Stimulated activated naive CD8-positive, alpha-beta T cell treated with anti-CD3 and anti-CD28 coated beads, Interleukin-15, Interleukin-2, amounts not matched to agents 100 U/mL and 50 U/mL, for 24 hours (primary cell): ENCODE data around the gene NBPF1.
"Not testable (repeated sequence)": the region's sequence is repeated elsewhere in the genome, so short reads cannot be mapped to it uniquely, and the experiment has no call there.

Experiments
- ATAC-seq: fragments of 150-1000 bp; cut with Tn5 transposase; one replicate; pipeline ENCODE4 v1.10.0; 2021
- DNase-seq: peaks from one replicate; pipeline ENCODE4 v3.0.0; 2021

NBPF1 gene

GRCh38 chr1:16613185-16614147, at the start of gene NBPF1:
TSS of gene NBPF1 (minus strand) at chr1:16613564.
- ATAC-seq (peak; percentile 99), DNase-seq (peak; percentile 99)

GRCh38 chr1:16658234-16658633, 44.9 kb upstream of the NBPF1 start:
- DNase-seq, ATAC-seq: not testable (repeated sequence)

DNA sequence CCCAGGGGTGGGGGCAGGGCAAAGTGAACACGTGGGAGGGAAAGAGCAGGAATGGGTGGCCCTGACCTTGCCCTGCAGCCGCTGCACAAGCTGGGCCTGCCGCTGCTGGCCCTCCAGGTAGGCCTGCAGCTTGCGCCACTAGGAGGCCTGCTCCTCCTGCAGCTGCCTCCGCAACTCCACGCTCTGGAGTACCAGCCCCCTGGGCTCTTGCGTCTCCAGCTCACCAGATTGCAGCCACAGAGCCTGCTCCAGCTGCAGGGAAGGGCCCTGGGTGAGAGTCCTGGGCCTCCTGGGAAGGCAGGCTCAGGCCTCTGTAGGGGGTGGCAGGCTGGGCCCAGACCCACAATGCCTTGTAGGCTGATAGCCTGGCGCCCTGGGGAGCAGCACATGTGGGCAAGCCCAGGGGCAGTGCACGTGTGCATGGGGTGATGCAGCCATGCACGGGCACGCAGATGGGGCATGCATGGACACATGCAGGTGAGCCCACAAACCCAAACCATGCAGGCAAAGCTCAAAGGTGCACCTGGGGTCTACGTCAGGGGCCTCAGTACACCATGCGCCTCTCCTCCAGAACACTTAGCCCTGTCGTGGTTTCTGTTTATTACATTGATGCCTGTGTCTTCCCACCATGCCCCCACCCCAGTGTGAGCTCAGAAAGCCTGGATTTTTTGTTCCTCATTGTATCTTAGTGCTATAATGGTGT, 43.8 kb upstream of the NBPF1 start:
- not testable (repeated sequence) for ATAC-seq, DNase-seq

DNA sequence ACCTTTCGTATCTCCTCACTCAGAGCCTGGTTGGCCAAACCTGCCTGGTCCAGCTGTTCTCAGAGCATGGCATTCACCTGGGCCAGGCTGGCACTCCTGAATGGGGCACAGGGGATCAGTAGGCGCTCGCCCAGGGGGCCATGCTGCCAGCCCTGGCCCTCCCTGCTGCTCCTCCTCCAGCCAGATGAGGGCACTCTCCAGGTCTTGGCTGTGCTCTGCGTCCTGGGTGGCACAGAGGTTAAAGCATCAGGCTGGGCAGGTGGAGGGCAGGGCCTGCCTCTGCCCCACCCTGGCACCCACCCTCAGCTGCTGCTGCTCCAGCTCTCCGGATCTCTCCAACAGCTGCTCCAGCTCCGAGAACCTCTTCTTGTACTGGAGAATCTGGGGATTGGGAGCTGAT, 43.2 kb upstream of the NBPF1 start:
- ATAC-seq = peak; percentile 85
- not testable (repeated sequence) for DNase-seq

GRCh38 chr1:16651560-16651959, 38.2 kb upstream of the NBPF1 start:
- not testable (repeated sequence) for ATAC-seq, DNase-seq

DNA sequence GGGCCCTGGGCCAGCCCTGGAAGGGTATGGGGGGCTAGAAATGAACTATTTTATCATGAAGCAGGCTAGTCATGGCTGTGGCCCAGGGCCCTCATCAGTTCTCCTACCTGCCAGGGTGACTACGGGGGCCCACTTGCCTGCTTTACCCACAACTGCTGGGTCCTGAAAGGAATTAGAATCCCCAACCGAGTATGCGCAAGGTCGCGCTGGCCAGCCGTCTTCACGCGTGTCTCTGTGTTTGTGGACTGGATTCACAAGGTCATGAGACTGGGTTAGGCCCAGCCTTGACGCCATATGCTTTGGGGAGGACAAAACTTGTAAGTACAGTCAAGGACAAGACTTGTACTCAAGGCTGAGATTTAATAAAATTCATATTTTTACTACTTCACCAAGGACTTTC, 36.6 kb upstream of the NBPF1 start:
- ATAC-seq = not testable (repeated sequence)
- DNase-seq = peak; percentile 3

DNA sequence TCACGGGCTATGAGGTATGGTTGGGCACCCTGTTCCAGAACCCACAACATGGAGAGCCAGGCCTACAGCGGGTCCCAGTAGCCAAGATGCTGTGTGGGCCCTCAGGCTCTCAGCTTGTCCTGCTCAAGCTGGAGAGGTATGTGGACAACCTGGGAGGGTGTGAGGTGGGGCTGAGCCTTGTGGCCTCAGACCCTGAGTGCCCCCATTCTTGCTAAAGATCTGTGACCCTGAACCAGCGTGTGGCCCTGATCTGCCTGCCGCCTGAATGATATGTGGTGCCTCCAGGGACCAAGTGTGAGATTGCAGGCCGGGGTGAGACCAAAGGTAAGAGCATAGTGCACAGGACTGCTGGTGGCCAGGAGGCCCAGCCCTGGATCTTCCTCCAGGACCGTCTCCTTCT, 36.0 kb upstream of the NBPF1 start:
- not testable (repeated sequence) for ATAC-seq

GRCh38 chr1:16648756-16649155, 35.4 kb upstream of the NBPF1 start:
- not testable (repeated sequence) for ATAC-seq, DNase-seq

More for the DNA sequence above, 36.0 kb upstream of the NBPF1 start:
- peak; percentile 1 for DNase-seq

- ATAC-seq, DNase-seq: not testable (repeated sequence)
Measured at GRCh38 chr1:16648250-16648649, 34.9 kb upstream of the NBPF1 start.

DNA sequence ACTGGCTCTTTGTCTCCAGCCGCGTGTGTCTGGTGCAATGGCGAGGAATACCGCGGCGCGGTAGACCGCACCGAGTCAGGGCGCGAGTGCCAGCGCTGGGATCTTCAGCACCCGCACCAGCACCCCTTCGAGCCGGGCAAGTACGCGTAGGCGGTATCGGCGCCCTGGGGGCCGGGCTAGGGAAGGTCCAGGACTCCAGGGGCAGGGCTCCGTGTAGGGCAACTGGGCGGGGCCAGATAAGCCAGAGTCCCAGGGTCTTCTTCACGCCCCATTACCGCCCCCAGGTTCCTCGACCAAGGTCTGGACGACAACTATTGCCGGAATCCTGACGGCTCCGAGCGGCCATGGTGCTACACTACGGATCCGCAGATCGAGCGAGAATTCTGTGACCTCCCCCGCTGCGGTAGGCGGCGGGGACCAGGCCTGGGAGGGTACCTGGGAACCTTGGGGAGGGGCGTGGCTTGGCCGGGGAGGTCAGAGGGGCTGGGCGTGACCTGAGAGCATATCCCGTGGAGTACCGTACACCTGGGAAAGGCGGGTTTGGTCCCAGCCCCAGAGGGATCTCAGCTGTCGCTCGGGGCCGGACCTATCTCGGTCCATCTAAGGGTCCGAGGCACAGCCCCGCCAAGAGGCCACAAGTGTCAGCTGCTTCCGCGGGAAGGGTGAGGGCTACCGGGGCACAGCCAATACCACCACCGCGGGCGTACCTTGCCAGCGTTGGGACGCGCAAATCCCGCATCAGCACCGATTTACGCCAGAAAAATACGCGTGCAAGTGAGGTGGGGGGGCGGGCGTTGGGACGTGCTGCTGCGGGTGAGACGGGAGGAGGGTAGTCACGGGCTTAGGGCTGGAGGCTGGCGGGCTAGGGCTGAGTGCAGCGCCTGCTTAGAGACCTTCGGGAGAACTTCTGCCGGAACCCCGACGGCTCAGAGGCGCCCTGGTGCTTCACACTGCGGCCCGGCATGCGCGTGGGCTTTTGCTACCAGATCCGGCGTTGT, 34.1 kb upstream of the NBPF1 start:
- DNase-seq = peak; percentile 36
- ATAC-seq = not testable (repeated sequence)

DNA sequence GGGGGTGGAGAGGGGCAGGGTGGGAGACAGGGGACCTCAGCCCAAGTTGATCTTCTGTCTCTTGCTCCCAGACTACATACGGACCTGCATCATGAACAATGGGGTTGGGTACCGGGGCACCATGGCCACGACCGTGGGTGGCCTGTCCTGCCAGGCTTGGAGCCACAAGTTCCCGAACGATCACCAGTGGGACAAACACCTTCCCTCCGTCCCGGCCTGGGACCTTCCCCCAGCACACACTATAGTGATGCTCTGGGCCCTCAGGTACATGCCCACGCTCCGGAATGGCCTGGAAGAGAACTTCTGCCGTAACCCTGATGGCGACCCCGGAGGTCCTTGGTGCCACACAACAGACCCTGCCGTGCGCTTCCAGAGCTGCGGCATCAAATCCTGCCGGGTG, 33.4 kb upstream of the NBPF1 start:
- not testable (repeated sequence) for ATAC-seq, DNase-seq

DNA sequence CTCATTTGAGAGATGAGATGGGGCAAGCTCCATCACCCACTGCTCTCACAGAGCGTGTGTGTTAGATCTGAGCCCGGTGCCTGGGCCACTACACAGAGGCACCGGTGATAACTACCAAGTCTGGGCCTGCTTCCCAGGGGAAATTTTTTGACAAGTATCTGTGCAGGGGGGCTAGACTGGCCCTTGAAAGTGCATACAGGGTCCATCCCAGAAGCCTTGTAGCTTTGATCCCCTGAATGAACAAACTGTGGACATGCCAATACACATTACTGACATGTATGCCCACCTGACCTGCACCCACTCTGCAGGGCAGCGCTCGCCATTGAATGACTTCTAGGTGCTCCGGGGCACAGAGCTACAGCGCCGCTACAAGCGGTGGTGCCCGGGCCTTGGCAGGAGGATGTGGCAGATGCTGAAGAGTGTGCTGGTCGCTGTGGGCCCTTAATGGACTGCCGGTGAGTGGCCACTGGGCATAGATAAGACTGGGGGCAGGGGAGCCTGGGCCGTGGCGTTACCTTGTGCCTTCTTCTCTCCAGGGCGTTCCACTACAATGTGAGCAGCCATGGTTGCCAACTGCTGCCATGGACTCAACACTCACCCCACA, 32.8 kb upstream of the NBPF1 start:
- peak; percentile 2 for DNase-seq
- not testable (repeated sequence) for ATAC-seq

- not testable (repeated sequence) for ATAC-seq
- peak; percentile 29 for DNase-seq
Measured at GRCh38 chr1:16645271-16646060, 32.1 kb upstream of the NBPF1 start.

- peak; percentile 100 for DNase-seq
- ATAC-seq = peak; percentile 84
Measured at GRCh38 chr1:16644482-16645270, 31.3 kb upstream of the NBPF1 start.

DNA sequence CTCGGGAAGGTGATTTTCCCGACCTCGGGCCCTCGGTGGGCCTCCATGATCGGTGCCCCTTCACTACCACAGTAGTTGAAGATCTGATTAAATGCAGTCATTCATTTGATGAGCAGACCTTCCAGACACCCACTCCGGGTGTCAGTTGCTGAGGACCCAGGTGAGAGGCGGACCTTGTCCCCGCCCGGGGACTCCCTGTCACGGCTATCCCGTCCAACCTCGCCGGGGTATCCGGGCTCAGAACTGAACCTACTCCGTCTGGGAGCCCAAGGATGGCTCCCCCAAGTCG, 30.8 kb upstream of the NBPF1 start:
- peak; percentile 38 for ATAC-seq
- no peak for DNase-seq

DNA sequence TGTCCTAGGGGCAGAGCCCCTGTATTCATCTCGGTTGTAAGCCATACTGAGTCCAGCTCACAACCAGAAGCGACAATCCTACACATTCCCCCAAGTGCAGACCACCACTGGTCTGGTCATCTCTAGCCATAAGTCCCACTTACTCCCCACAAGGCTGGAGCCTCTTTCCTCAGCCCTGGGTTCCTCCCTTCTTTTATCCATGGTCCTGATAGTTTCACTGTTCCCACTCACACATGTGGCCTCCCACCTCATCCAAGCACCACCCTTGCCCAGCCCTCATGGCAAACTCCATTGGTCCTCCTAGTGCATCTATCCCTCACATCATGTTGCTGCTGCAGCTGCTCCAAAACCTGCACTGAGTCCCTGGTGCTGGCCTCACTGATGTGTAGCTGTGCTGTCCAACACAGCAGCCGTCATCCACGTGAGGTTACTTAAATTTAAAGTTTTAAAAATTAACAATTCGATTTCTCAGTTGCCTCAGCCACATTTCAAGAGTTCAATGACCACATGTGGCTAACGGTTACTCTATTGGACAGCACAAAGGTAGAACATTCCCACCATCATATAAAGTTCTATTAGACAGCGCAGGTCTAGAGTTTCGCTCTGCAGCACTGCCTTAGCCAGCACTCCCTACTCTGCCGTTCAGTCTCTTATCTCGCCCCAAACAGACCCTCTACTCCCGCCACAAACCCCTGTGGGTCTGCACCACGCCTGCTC, 30.3 kb upstream of the NBPF1 start:
- DNase-seq = peak; percentile 10

DNA sequence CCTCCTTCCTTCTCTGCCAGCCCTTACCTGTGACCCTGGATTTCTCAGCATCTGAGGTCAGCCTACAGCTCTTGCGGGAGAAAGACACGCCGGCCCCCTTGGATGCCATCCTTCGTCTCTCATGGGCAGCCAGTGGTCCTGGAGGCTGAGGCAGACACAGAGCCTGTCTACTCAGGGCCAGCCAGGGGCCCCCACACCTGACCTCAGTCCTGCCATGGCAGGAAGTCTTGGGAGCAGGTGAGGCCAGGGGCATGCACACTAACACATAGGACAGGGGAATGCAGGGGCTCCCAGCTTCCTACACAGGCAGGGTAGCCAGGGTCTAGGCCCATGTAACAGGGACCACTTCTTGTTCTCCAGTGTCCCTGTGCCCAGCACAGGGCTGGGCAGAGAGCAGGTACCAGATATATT, 29.6 kb upstream of the NBPF1 start:
- not testable (repeated sequence) for ATAC-seq
- peak; percentile 4 for DNase-seq

More for the DNA sequence above, 30.3 kb upstream of the NBPF1 start:
- peak; percentile 2 for ATAC-seq

DNA sequence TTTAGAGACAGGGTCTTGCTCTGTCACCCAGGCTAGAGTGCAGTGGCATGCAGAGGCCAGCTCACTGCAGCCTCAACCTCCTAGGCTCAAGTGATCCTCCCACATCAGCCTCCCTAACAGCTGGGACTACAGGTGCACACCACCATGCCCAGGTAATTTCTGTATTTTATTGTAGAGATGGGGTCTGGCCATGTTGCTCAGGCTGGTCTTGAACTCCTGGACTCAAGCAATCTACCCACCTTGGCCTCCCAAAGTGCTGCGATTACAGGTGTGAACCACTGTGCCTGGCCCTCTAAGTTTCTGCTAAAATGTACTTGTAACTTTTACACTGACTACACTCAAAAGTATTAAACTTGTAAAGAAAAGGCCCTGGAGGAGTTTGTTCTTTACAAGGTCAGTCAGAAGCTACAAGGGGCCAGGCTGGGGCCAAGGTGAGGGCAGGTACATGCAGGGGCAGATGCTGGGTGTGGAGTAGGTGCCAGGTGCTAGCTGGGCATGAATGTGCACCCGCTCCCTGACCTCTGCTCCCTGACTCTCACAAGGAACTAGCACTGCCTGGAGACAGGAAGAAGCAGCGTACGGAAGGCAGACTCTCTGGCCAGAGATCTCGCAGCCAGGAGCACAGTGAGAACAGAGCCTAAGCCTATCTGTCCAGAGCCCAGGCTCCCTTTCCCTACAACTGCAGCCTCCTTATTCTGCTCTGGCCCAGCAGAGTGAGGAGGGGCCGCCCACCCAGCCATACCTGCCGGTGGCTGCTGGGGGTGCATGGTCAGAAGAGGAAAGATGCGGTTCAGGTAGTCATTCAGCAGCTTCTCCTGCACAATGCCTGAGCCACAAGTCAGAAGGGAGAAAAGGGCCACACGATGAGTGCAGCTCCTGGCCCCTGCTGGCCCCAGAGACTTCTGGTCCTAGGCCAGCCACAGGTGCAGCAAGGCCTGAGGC, 28.9 kb upstream of the NBPF1 start:
- peak; percentile 7 for DNase-seq
- not testable (repeated sequence) for ATAC-seq
